Stimulated activated CD8-positive, alpha-beta memory T cell treated with anti-CD3 and anti-CD28 coated beads, Interleukin-15, amount 100 ng/mL, for 24 hours (primary cell): Measurements from ENCODE around the gene FGR.

ENCODE experiments used
- DNase-seq: peaks from one replicate; pipeline ENCODE4 v3.0.0-alpha.2; 2020; ENCODE audit warnings: low read depth

Gene FGR

DNA sequence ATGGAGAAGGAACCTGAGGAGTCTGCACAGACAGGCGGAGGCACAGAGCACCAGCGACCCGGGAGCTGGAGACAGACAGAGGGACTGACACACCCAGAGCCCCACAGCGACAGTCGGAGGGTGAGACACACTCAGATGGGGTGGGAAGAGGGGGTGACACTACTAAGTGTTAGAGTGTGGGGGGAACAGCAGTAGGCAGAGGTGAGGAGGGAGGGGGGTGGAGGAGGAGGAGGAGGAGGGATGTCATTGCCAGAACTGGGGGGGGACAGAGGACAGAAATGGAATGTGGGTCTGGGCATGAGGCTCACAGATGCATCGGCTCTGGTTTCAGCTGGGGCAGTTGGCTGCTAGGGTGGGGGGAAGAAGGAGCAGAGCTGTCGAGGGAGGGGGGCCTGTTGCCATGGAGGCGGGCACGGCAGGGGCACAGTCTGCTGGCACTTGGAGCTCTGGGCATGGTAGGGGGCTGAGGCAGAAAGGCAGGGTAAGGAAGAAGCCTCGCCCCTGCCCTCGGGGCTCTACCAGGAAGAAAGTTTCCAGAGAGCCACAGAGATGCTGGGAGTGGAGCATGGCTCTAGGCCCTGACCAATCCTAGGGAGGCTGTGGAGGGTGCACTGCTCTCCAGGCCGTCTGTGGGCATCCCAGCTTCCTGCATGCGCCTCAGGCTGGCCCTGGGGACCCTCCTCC, 68.4 kb downstream of the FGR start:
- DNase-seq, result no peak

DNA sequence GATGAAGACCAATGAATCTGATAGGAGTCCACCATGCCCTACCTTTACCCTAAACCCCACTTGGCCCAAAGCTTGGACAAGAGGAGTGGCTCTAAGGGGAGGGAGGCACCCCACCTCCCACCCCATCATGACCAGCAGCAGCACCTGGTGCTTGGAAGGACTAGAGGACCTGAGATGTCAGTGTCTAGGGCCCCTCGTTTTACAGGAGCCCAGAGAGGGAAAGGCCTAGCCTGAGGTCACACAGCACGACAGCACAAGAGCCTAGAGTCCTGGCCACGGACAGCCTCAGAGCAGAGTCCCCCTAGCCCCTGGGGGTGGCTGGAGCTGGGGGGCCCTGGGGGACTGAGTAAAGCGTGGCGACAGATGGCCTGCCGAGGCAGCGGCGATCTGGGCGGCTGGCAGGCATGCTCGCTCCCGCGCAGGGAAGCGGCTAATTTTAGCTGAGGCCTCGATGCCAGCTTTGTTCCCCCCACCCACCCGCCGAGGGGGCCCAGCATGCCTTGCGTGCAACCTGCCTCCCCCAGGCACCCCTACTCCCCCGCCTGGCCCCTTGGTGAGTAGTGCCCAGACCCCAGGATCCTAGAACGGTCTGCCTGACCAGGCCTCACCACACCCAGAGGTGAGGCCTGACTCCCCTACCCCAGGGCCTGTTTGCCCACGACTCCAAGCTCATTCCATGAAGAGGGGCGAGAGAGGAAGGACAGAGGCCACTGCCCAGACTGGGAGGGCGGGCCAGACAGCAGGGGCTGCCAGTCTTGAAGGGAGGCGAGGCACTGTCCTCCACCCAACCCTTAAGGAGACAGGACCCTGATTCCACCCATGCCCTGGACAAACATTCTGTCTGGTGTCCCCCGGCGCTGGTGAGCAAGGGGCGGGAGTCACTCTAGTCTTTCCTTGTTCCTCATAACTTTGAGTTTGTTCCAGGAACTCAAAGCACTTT, 70.0 kb downstream of the FGR start:
- no peak for DNase-seq

DNA sequence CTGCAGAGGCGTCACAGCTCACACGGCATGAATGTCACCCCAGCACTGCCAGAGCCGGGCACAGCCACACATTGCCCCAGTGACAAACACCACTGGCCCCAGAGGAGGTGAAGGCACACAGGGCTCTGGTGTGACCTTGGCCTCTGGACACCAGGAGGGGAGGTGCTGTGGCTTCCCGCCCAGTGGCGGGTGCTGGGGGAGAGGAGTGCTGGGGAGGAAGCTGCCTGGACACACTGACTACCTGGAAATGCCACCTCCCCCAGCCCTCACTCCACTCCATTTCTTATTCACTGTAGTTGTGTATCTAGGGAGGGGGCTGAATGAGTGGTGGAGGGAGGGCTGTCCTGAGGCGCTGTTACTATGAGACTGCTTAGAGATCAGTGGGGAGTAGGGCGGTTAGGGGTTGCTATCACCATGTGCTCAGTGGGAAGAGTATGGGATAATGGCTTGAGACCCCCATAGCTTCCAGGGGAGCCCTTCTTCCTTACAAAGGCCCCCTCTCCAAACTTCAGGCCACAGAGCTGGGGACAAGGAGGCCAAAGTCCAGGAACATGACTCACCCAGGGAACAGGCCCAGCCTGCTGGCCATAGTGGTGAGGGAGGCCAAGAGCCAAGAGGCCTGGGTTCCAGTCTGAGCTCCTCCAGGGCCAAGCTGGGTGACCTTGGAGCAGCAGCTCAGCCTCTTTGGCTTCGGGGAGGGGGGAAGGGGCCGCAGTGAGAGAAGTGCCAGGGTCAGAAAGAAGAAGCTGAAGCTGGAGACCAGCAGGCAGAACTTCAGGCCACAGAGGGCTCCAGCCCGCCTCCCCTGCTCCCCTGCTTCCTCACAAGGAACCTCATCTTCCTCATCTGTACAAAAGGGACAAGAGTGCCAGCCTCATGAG, 71.2 kb downstream of the FGR start:
- no peak for DNase-seq

GRCh38 chr1:27563341-27563590, 71.7 kb downstream of the FGR start:
- DNase-seq, result no peak

GRCh38 chr1:27562534-27563340, 72.2 kb downstream of the FGR start:
- no peak for DNase-seq
